ENCODE results near the gene LAMB1.

DNA sequence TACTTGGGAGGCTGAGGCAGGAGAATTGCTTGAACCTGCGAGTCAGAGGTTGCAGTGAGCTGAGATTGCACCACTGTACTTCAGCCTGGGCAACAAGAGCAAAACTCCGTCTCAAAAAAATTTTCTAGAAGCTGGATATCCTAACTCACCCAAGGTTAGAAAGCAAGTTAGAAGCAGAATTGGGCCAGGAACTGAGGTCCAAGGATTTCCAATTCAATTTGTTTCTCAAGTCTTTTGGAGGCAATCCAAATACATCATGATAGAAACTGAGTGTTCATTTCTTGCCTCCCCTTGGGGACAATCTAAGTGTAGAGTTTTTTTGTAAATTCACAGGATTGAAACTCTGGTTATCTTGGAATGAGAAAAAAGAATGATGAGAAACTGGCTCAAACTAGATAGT lies 45.5 kb downstream of the LAMB1 start:
- TF ChIP-seq, protein P1, sequence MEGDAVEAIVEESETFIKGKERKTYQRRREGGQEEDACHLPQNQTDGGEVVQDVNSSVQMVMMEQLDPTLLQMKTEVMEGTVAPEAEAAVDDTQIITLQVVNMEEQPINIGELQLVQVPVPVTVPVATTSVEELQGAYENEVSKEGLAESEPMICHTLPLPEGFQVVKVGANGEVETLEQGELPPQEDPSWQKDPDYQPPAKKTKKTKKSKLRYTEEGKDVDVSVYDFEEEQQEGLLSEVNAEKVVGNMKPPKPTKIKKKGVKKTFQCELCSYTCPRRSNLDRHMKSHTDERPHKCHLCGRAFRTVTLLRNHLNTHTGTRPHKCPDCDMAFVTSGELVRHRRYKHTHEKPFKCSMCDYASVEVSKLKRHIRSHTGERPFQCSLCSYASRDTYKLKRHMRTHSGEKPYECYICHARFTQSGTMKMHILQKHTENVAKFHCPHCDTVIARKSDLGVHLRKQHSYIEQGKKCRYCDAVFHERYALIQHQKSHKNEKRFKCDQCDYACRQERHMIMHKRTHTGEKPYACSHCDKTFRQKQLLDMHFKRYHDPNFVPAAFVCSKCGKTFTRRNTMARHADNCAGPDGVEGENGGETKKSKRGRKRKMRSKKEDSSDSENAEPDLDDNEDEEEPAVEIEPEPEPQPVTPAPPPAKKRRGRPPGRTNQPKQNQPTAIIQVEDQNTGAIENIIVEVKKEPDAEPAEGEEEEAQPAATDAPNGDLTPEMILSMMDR (IDR thresholded peaks at IDR 0.05): no peak
- no peak for TF ChIP-seq POLR2A (IDR thresholded peaks at IDR 0.05)
